GM04503 (cell line): ENCODE measurements around the gene CFAP45.

Source experiments
- DNase-seq: peaks from one replicate; pipeline ENCODE4 v3.0.0-alpha.2; 2012; ENCODE audit warnings: low read depth

Gene CFAP45

GRCh38 chr1:159923203-159924024, 23.4 kb upstream of the CFAP45 start:
- DNase-seq, result peak; percentile 56

GRCh38 chr1:159922511-159923202, 22.7 kb upstream of the CFAP45 start:
- no peak for DNase-seq

GRCh38 chr1:159921700-159922504, 21.9 kb upstream of the CFAP45 start:
- no peak for DNase-seq

- no peak for DNase-seq
Measured at GRCh38 chr1:159921251-159921650, 21.3 kb upstream of the CFAP45 start.

GRCh38 chr1:159920651-159921050, 20.7 kb upstream of the CFAP45 start:
- DNase-seq, result no peak

- DNase-seq, result no peak
Measured at GRCh38 chr1:159920202-159920601, 20.2 kb upstream of the CFAP45 start.

- no peak for DNase-seq
Measured at GRCh38 chr1:159919236-159919865, 19.4 kb upstream of the CFAP45 start.

GRCh38 chr1:159918352-159919200, 18.6 kb upstream of the CFAP45 start:
- DNase-seq, result no peak

- no peak for DNase-seq
Measured at GRCh38 chr1:159917533-159918351, 17.8 kb upstream of the CFAP45 start.

GRCh38 chr1:159916242-159917051, 16.5 kb upstream of the CFAP45 start:
- DNase-seq, result peak; percentile 49

- no peak for DNase-seq
Measured at GRCh38 chr1:159915571-159916241, 15.7 kb upstream of the CFAP45 start.

GRCh38 chr1:159914252-159915018, 14.5 kb upstream of the CFAP45 start:
- DNase-seq, result no peak

- no peak for DNase-seq
Measured at GRCh38 chr1:159913451-159914192, 13.7 kb upstream of the CFAP45 start.

GRCh38 chr1:159911326-159912070, 11.5 kb upstream of the CFAP45 start:
- DNase-seq, result no peak

GRCh38 chr1:159908031-159908940, 8.3 kb upstream of the CFAP45 start:
- no peak for DNase-seq

- DNase-seq, result no peak
Measured at GRCh38 chr1:159906960-159907359, 7.0 kb upstream of the CFAP45 start.
